Epithelial cell of proximal tubule (primary cell): Measurements from ENCODE around the gene BBS9. TPM values are rescaled to one million over a fixed set of nuclear protein-coding genes. Genes with fewer than 3 reads are reported as not detected.
"Not testable (repeated sequence)": the region's sequence is repeated elsewhere in the genome, so short reads cannot be mapped to it uniquely, and the experiment has no call there.

Experiments used
- DNase-seq: peaks from one replicate; pipeline ENCODE4 v3.0.0-alpha.2; 2011; ENCODE audit warnings: low read depth
- H3K4me3 ChIP-seq: 2 replicates; pipeline ENCODE4 v1.5.1; 2011; ENCODE audit warnings: low read depth, mild to moderate bottlenecking, low read length
- CTCF ChIP-seq: conservative IDR thresholded peaks from 2 replicates; pipeline ENCODE4 v1.5.1; 2012; ENCODE audit warnings: low read depth, mild to moderate bottlenecking, low read length
- total RNA-seq: library from RNA; depleted of rRNA; stranded (reverse); fragments of >200 nt; gene quantifications from 2 replicates; pipeline ENCODE4 v1.2.3, GENCODE V29; 2015

BBS9 gene
- total RNA-seq, 1 donor from 2014 or later, result 4.4 TPM

- no peak for TF ChIP-seq CTCF
- DNase-seq, result no peak
These were observed 37.6 kb upstream of the BBS9 start for GRCh38 chr7:33091641-33092191.

GRCh38 chr7:33093266-33093665 is 36.1 kb upstream of the BBS9 start:
- no peak for TF ChIP-seq CTCF
- DNase-seq, result no peak
- no peak overlapping the region for H3K4me3 ChIP-seq

More at GRCh38 chr7:33091641-33092191, 37.6 kb upstream of the BBS9 start:
- H3K4me3 ChIP-seq, result no peak overlapping the region

GRCh38 chr7:33094745-33095275 is 34.6 kb upstream of the BBS9 start:
- H3K4me3 ChIP-seq, DNase-seq: not testable (repeated sequence)

- no peak overlapping the region for H3K4me3 ChIP-seq
- no peak for DNase-seq
- TF ChIP-seq CTCF, result no peak
These were observed 30.0 kb upstream of the BBS9 start for GRCh38 chr7:33099154-33099940.

GRCh38 chr7:33100770-33101169 is 28.6 kb upstream of the BBS9 start:
- H3K4me3 ChIP-seq, result no peak overlapping the region
- no peak for DNase-seq
- no peak for TF ChIP-seq CTCF

GRCh38 chr7:33101906-33102305 is 27.5 kb upstream of the BBS9 start:
- no peak overlapping the region for H3K4me3 ChIP-seq
- no peak for DNase-seq
- no peak for TF ChIP-seq CTCF

GRCh38 chr7:33107136-33108066 is 22.0 kb upstream of the BBS9 start:
- peak; percentile 62 for TF ChIP-seq CTCF
- no peak for DNase-seq
- peak overlapping the region; percentile 71 for H3K4me3 ChIP-seq
